SU-DHL-6 (cell line): ENCODE measurements around the gene FNDC4.
"Not testable (repeated sequence)": the region's sequence is repeated elsewhere in the genome, so short reads cannot be mapped to it uniquely, and the experiment has no call there.

ENCODE experiments used
- H2AFZ ChIP-seq: fragments of 200-600 bp; sonication (generic); 2 replicates; pipeline ENCODE4 v1.6.1; 2014; ENCODE audit warnings: low read depth, mild to moderate bottlenecking, moderate library complexity, mixed read lengths, antibody characterized with exemption, low read length; ENCODE audit not compliant: severe bottlenecking
- H3F3A ChIP-seq: fragments of 200-600 bp; shearing (Covaris generic); 2 replicates; pipeline ENCODE4 v1.6.0; 2016; ENCODE audit warnings: antibody characterized with exemption, mild to moderate bottlenecking; ENCODE audit not compliant: insufficient read depth
- H3K27ac ChIP-seq: fragments of 200-600 bp; sonication (generic); 2 replicates; pipeline ENCODE4 v1.5.1; 2016; ENCODE audit warnings: low read depth, mild to moderate bottlenecking, low read length, moderate library complexity, mixed read lengths
- H3K27me3 ChIP-seq: fragments of 200-600 bp; sonication (generic), shearing (Covaris generic); 2 replicates; pipeline ENCODE4 v1.6.0; 2014; ENCODE audit warnings: mild to moderate bottlenecking, low read length
- H3K36me3 ChIP-seq: fragments of 200-600 bp; sonication (generic); 2 replicates; pipeline ENCODE4 v1.6.1; 2014; ENCODE audit warnings: mild to moderate bottlenecking, low read length, mixed read lengths
- H3K4me2 ChIP-seq: fragments of 300-600, 200-600 bp; shearing (Covaris generic), sonication (generic); 2 replicates; pipeline ENCODE4 v1.6.0; 2014; ENCODE audit warnings: low read length, low read depth, mild to moderate bottlenecking; ENCODE audit not compliant: poor library complexity, severe bottlenecking
- H3K4me3 ChIP-seq: fragments of 200-600 bp; sonication (generic); 2 replicates; pipeline ENCODE4 v1.5.1; 2014; ENCODE audit warnings: antibody characterized with exemption, low read length, mild to moderate bottlenecking, mixed read lengths; ENCODE audit not compliant: insufficient read depth, poor library complexity, severe bottlenecking
- H3K79me2 ChIP-seq: fragments of 200-600 bp; sonication (generic); 2 replicates; pipeline ENCODE4 v1.6.1; 2014; ENCODE audit warnings: mild to moderate bottlenecking, low read length, moderate library complexity; ENCODE audit not compliant: insufficient read depth
- H3K9ac ChIP-seq: fragments of 200-600 bp; sonication (generic); 2 replicates; pipeline ENCODE4 v1.7.0; 2014; ENCODE audit warnings: mild to moderate bottlenecking, low read length
- H3K9me2 ChIP-seq: fragments of 200-600 bp; sonication (generic); replicated peaks from 2 replicates; pipeline ENCODE4 v1.6.1; 2014; ENCODE audit warnings: low read length; ENCODE audit not compliant: insufficient read depth
- H3K9me3 ChIP-seq: fragments of 200-600 bp; sonication (generic); 2 replicates; pipeline ENCODE4 v1.6.1; 2014; ENCODE audit warnings: low read length, mixed read lengths; ENCODE audit not compliant: insufficient read depth
- H4K20me1 ChIP-seq: fragments of 200-600 bp; sonication (generic); 2 replicates; pipeline ENCODE4 v1.6.1; 2014; ENCODE audit warnings: low read depth, mild to moderate bottlenecking, antibody characterized with exemption, low read length, moderate library complexity, mixed read lengths
- EZH2phosphoT487 ChIP-seq: fragments of 200-600 bp; sonication (generic), shearing (Covaris generic); conservative IDR thresholded peaks from 2 replicates; pipeline ENCODE4 v1.6.1; 2018; ENCODE audit warnings: mild to moderate bottlenecking, antibody characterized with exemption, low read length, moderate library complexity, mixed read lengths
- TF ChIP-seq, protein P1 (sequence below): fragments of 200-600 bp; sonication (generic); IDR thresholded peaks from one replicate; pipeline ENCODE4 v1.5.1; 2017; ENCODE audit warnings: antibody characterized with exemption, mild to moderate bottlenecking, low read length, moderate library complexity; ENCODE audit not compliant: insufficient read depth, poor library complexity, severe bottlenecking

FNDC4 gene

GRCh38 chr2:27494944-27495554, at the start of gene FNDC4:
TSS of gene FNDC4 (minus strand) at chr2:27495200. CDS start at chr2:27494679, 521 bp downstream.
- peaks cover 4% of the 10 kb centered on the region; the same call in 1 of the 2 replicates for H3F3A ChIP-seq
- no peaks in the 10 kb centered on the region for H3K9me2 ChIP-seq
- no peak within 1 kb of the TSS for H2AFZ ChIP-seq
- H3K9me3 ChIP-seq: no peaks in the 10 kb centered on the region
- no peaks in the 10 kb centered on the region for H3K79me2 ChIP-seq
- TF ChIP-seq, protein P1, sequence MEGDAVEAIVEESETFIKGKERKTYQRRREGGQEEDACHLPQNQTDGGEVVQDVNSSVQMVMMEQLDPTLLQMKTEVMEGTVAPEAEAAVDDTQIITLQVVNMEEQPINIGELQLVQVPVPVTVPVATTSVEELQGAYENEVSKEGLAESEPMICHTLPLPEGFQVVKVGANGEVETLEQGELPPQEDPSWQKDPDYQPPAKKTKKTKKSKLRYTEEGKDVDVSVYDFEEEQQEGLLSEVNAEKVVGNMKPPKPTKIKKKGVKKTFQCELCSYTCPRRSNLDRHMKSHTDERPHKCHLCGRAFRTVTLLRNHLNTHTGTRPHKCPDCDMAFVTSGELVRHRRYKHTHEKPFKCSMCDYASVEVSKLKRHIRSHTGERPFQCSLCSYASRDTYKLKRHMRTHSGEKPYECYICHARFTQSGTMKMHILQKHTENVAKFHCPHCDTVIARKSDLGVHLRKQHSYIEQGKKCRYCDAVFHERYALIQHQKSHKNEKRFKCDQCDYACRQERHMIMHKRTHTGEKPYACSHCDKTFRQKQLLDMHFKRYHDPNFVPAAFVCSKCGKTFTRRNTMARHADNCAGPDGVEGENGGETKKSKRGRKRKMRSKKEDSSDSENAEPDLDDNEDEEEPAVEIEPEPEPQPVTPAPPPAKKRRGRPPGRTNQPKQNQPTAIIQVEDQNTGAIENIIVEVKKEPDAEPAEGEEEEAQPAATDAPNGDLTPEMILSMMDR: no peak
- no peak for TF ChIP-seq EZH2phosphoT487
- H4K20me1 ChIP-seq: no peaks in the 10 kb centered on the region
- H3K4me3 ChIP-seq: no peak within 1 kb of the TSS
- no peaks in the 10 kb centered on the region for H3K27me3 ChIP-seq
- H3K36me3 ChIP-seq: no peaks in the 10 kb centered on the region
- H3K9ac ChIP-seq: no peak within 1 kb of the TSS
- H3K4me2 ChIP-seq: no peak within 1 kb of the TSS
- no peak within 1 kb of the TSS for H3K27ac ChIP-seq

- Histone ChIP-seq H3F3A (no peaks in the 10 kb centered on the region), H2AFZ (no peak overlapping the region), H3K27ac (no peak overlapping the region), H3K79me2 (no peaks in the 10 kb centered on the region), H3K4me2 (no peak overlapping the region), H3K9me2 (no peaks in the 10 kb centered on the region), H3K9me3 (no peaks in the 10 kb centered on the region), H4K20me1 (no peaks in the 10 kb centered on the region), H3K36me3 (no peaks in the 10 kb centered on the region), H3K9ac (no peak overlapping the region), H3K4me3 (no peak overlapping the region), H3K27me3 (no peaks in the 10 kb centered on the region)
- TF ChIP-seq, protein P1: no peak
- TF ChIP-seq EZH2phosphoT487: no peak
Observed at GRCh38 chr2:27544143-27544821, 49.3 kb upstream of the FNDC4 start.

GRCh38 chr2:27539649-27540048, 44.6 kb upstream of the FNDC4 start:
- H3K27ac ChIP-seq, H3K27me3 ChIP-seq, H3K9me3 ChIP-seq, H3K4me3 ChIP-seq, H3F3A ChIP-seq, H3K79me2 ChIP-seq, H2AFZ ChIP-seq, H3K36me3 ChIP-seq, H3K9me2 ChIP-seq, H4K20me1 ChIP-seq, H3K4me2 ChIP-seq, H3K9ac ChIP-seq: not testable (repeated sequence)

- H3K9ac ChIP-seq, H3K9me3 ChIP-seq, H3K27me3 ChIP-seq, H3K9me2 ChIP-seq, H4K20me1 ChIP-seq, H3K27ac ChIP-seq, H3K79me2 ChIP-seq, H3K36me3 ChIP-seq, H3F3A ChIP-seq, H3K4me3 ChIP-seq, H3K4me2 ChIP-seq, H2AFZ ChIP-seq: not testable (repeated sequence)
Observed at GRCh38 chr2:27538839-27539450, 43.9 kb upstream of the FNDC4 start.
